SK-N-SH (cell line): ENCODE results near the gene KRABD2.
"Not testable (repeated sequence)": the region's sequence is repeated elsewhere in the genome, so short reads cannot be mapped to it uniquely, and the experiment has no call there.

Experiments
- CTCF ChIA-PET: fragments of 300-600, 350-600 bp; formaldehyde crosslinking; extraction: SDS; loops from one replicate; lab custom pipeline; 2021; lab: Yijun Ruan, JAX
- POLR2A ChIA-PET: fragments of 350-600 bp; sonication (Branson Sonifier 250); formaldehyde crosslinking; extraction: SDS; loops from one replicate; lab custom pipeline; 2020; ENCODE audit warnings: antibody characterized with exemption, inconsistent platforms; lab: Yijun Ruan, JAX
- DNase-seq: peaks from one replicate; pipeline ENCODE4 v3.0.0; 2012
- H2AFZ ChIP-seq: fragments of 200-600 bp; sonication (generic); 2 replicates; pipeline ENCODE4 v1.8.1; 2016; ENCODE audit warnings: antibody characterized with exemption, mild to moderate bottlenecking, low read depth
- H3F3A ChIP-seq: fragments of 200-600 bp; sonication (generic); replicated peaks from 2 replicates; pipeline ENCODE3; 2016; ENCODE audit warnings: antibody characterized with exemption, mild to moderate bottlenecking; ENCODE audit not compliant: insufficient read depth
- H3K27ac ChIP-seq, 2 experiments: fragments of 200-500 bp in 1 of 2; fragments of 200-600 bp in 1 of 2; sonication (Bioruptor generic) in 1 of 2; sonication (generic), shearing (Covaris generic) in 1 of 2; 2 replicates each; pipeline versions ENCODE4 v1.5.1 to v1.6.1; 2014 to 2016; ENCODE audit warnings: low read depth in 2 of 2, inconsistent platforms in 1 of 2, low read length in 1 of 2, mild to moderate bottlenecking in 1 of 2, mixed read lengths in 1 of 2
- H3K27me3 ChIP-seq: fragments of 200-600 bp; sonication (generic), shearing (Covaris generic); 2 replicates; pipeline ENCODE4 v1.6.1; 2016; ENCODE audit warnings: mixed run types; ENCODE audit not compliant: insufficient read depth
- H3K36me3 ChIP-seq, 2 experiments: fragments of 200-500 bp in 1 of 2; fragments of 200-600 bp in 1 of 2; sonication (Bioruptor generic) in 1 of 2; sonication (generic) in 1 of 2; replicated peaks in 1 of 2; 2 replicates each; pipeline versions ENCODE3 to v1.5.1; 2014 to 2016; ENCODE audit warnings: low read length in 1 of 2, mild to moderate bottlenecking in 1 of 2; ENCODE audit not compliant: insufficient read depth in 2 of 2, control insufficient read depth in 1 of 2
- H3K4me1 ChIP-seq, 2 experiments: fragments of 200-500 bp in 1 of 2; fragments of 200-600 bp in 1 of 2; sonication (Bioruptor generic) in 1 of 2; sonication (generic), shearing (Covaris generic) in 1 of 2; 2 replicates each; pipeline versions ENCODE4 v1.5.1 to v1.6.1; 2014 to 2016; ENCODE audit warnings: low read depth in 1 of 2, low read length in 1 of 2, mixed run types in 1 of 2; ENCODE audit not compliant: insufficient read depth in 2 of 2, control insufficient read depth in 1 of 2
- H3K4me2 ChIP-seq: fragments of 200-600 bp; sonication (generic), shearing (Covaris generic); 2 replicates; pipeline ENCODE4 v1.6.1; 2017; ENCODE audit warnings: mixed run types
- H3K4me3 ChIP-seq, 2 experiments: fragments of 200-500 bp in 1 of 2; fragments of 200-600 bp in 1 of 2; sonication (Bioruptor generic) in 1 of 2; sonication (generic), shearing (Covaris generic) in 1 of 2; 2 replicates each; pipeline versions ENCODE4 v1.5.1 to v1.8.1; 2014 to 2016; ENCODE audit warnings: low read depth in 2 of 2, inconsistent platforms in 1 of 2, low read length in 1 of 2, mild to moderate bottlenecking in 1 of 2, mixed read lengths in 1 of 2, moderate library complexity in 1 of 2
- H3K79me2 ChIP-seq: fragments of 200-600 bp; sonication (generic); 2 replicates; pipeline ENCODE4 v1.8.1; 2017; ENCODE audit warnings: mild to moderate bottlenecking; ENCODE audit not compliant: insufficient read depth
- H3K9ac ChIP-seq: fragments of 200-600 bp; sonication (generic); 2 replicates; pipeline ENCODE4 v1.6.1; 2017; ENCODE audit warnings: mixed run types
- H3K9me2 ChIP-seq: fragments of 200-600 bp; sonication (generic); 2 replicates; pipeline ENCODE4 v1.6.1; 2017; ENCODE audit warnings: mixed run types
- H3K9me3 ChIP-seq: fragments of 200-600 bp; sonication (generic); 2 replicates; pipeline ENCODE4 v1.6.1; 2017; ENCODE audit warnings: mixed run types, mild to moderate bottlenecking, moderate library complexity
- H4K20me1 ChIP-seq: fragments of 200-600 bp; sonication (generic); 2 replicates; pipeline ENCODE4 v1.6.1; 2017; ENCODE audit warnings: mild to moderate bottlenecking, mixed run types; ENCODE audit not compliant: insufficient read depth
- CHD2 ChIP-seq: fragments of 150-350 bp; IDR thresholded peaks from 2 replicates; pipeline ENCODE4 v1.6.1; 2018; ENCODE audit warnings: low read length; ENCODE audit not compliant: partially characterized antibody
- ELF1 ChIP-seq: IDR thresholded peaks from 2 replicates; pipeline ENCODE4 v1.4.0; 2012
- EP300 ChIP-seq, 2 experiments: IDR thresholded peaks; 2 replicates each; pipeline versions ENCODE4 v1.4.0 to v1.6.1; 2012; ENCODE audit warnings: borderline replicate concordance in 1 of 2, low read depth in 1 of 2, low read length in 1 of 2
- EZH2phosphoT487 ChIP-seq: fragments of 200-600 bp; sonication (generic); IDR thresholded peaks from 2 replicates; pipeline ENCODE4 v1.6.1; 2017; ENCODE audit warnings: low read depth, mixed run types, mild to moderate bottlenecking, antibody characterized with exemption, moderate library complexity, borderline replicate concordance
- FOSL2 ChIP-seq: IDR thresholded peaks from 2 replicates; pipeline ENCODE4 v1.4.0; 2012; ENCODE audit warnings: low read depth, mild to moderate bottlenecking, moderate library complexity, borderline replicate concordance
- GABPA ChIP-seq: IDR thresholded peaks from 2 replicates; pipeline ENCODE4 v1.4.0; 2012; ENCODE audit warnings: low read depth, mild to moderate bottlenecking
- GATA2 ChIP-seq: sonication (generic); formaldehyde crosslinking; IDR thresholded peaks from 2 replicates; pipeline ENCODE4 v1.5.0; 2020; ENCODE audit warnings: mild to moderate bottlenecking, missing genetic modification reagents
- IRF3 ChIP-seq: fragments of 150-350 bp; IDR thresholded peaks from 2 replicates; pipeline ENCODE4 v1.6.1; 2016; ENCODE audit warnings: mild to moderate bottlenecking, low read depth, low read length
- JUND ChIP-seq: IDR thresholded peaks from 2 replicates; pipeline ENCODE4 v1.4.0; 2012
- NFIC ChIP-seq: IDR thresholded peaks from 2 replicates; pipeline ENCODE4 v1.4.0; 2012; ENCODE audit warnings: borderline replicate concordance
- NRF1 ChIP-seq: IDR thresholded peaks from 2 replicates; pipeline ENCODE4 v1.6.1; 2012; ENCODE audit warnings: low read depth, mild to moderate bottlenecking, low read length
- RCOR1 ChIP-seq: fragments of 150-350 bp; IDR thresholded peaks from 2 replicates; pipeline ENCODE4 v1.6.1; 2017; ENCODE audit warnings: antibody characterized with exemption, low read length
- TAF1 ChIP-seq: IDR thresholded peaks from 2 replicates; pipeline ENCODE4 v1.6.1; 2012; ENCODE audit warnings: low read depth, mild to moderate bottlenecking, low read length, moderate library complexity, borderline replicate concordance
- TEAD4 ChIP-seq: IDR thresholded peaks from 2 replicates; pipeline ENCODE4 v1.4.0; 2012; ENCODE audit warnings: mild to moderate bottlenecking, borderline replicate concordance; ENCODE audit not compliant: insufficient read depth
- YY1 ChIP-seq: IDR thresholded peaks from 2 replicates; pipeline ENCODE4 v1.4.0; 2012; ENCODE audit warnings: low read depth, mild to moderate bottlenecking
- WGBS: methylation state at CpG from one replicate; pipeline ENCODE4 v1.1.6; 2017; ENCODE audit warnings: low lambda C conversion rate; 5-methylcytosine and 5-hydroxymethylcytosine counted together
- TF ChIP-seq, protein P1 (sequence below): IDR thresholded peaks from 2 replicates; pipeline ENCODE4 v1.6.1; 2012; ENCODE audit warnings: mild to moderate bottlenecking, low read depth, low read length, moderate library complexity
- TF ChIP-seq, protein P2 (sequence below): IDR thresholded peaks from 2 replicates; pipeline ENCODE4 v1.4.0; 2012; ENCODE audit warnings: low read depth, borderline replicate concordance
- TF ChIP-seq, protein P3 (sequence below): IDR thresholded peaks from 2 replicates; pipeline ENCODE4; 2012

KRABD2 gene

DNA sequence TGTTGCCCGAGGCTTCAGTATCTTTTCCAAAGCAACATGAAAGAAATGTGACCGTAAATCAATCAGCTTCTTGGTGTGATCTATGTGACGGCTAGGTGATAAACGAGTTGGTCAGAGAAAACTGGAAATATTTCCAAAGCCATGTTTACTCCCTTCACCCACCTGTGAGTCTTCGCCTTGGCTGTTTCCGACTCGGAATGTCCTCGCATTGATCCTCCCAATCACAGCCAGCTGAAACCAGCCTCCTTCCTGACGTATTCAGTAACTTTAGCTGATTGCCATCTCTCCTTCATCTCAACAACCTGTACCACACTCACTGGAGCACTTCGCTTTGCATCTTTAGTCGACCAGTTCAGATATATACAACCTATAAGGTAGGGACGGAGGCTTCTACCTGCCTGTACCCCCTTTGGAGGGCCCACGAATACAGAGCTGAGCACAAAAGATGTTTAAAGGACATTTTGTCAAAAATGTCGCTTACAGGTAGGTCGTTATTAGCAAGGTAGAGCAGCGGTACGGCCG, 705 bp downstream of the KRABD2 start (continued):
- no peak for TF ChIP-seq EZH2phosphoT487
- TF ChIP-seq GATA2 (CRISPR knock-in tag) = no peak; the same call in 1 of the 2 replicates
- TF ChIP-seq TAF1 = no peak
- no peak for TF ChIP-seq JUND

DNA sequence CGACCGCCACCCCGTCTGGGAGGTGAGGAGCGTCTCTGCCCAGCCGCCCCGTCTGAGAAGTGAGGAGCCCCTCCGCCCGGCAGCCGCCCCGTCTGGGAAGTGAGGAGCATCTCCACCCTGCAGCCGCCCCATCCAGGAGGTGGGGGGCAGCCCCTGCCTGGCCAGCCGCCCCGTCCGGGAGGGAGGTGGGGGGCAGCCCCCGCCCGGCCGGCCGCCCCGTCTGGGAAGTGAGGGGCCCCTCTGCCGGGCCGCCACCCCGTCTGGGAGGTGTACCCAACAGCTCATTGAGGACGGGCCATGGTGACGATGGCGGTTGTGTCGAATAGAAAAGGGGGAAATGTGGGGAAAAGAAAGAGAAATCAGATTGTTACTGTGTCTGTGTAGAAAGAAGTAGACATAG, 2.6 kb downstream of the KRABD2 start:
- H3K4me3 ChIP-seq, H3K9ac ChIP-seq, H3K9me2 ChIP-seq, H3K27ac ChIP-seq, H3K4me2 ChIP-seq, H2AFZ ChIP-seq, H3K27me3 ChIP-seq, POLR2A ChIA-PET, H3K9me3 ChIP-seq, DNase-seq: not testable (repeated sequence)
- peaks cover 21% of the 10 kb centered on the region; the same call in 1 of the 2 replicates for H3K79me2 ChIP-seq
- H4K20me1 ChIP-seq = peaks cover 18% of the 10 kb centered on the region
- peaks cover 29% of the 10 kb centered on the region for H3F3A ChIP-seq
- 99% methylated on average over 12 of the region's 26 CpGs for whole genome bisulfite sequencing
- peaks cover 37 to 41% of the 10 kb centered on the region in 2 experiments for H3K36me3 ChIP-seq
- CTCF ChIA-PET = interaction anchor here (1.0 kb wide), 1 partner anchor 10 kb away, joined by 3 read pairs; no protein-coding TSS in a partner anchor
- H3K4me1 ChIP-seq = peaks cover 10 to 11% of the 10 kb centered on the region in 2 experiments; a peak in 2 of 4 replicates

DNA sequence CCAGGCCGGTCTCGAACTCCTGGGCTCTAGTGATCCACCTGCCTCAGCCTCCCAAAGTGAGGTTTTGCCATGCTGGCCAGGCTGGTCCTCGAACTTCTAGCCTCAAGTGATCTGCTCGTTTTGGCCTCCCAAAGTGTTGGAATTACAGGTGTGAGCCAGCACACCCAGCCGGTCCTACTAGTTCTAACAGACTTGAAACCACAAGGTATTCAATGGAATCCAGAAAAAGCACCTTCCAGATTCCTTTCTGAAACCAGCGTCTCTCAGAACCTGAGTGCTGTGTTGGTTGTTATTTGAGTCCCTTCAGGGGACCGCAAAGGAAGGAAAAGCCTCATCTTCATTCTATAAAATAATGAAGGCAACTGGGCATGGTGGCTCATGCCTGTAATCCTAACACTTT, 4.1 kb downstream of the KRABD2 start:
- Histone ChIP-seq H3K27ac (no peak overlapping the region), H3K36me3 (peaks cover 27 to 35% of the 10 kb centered on the region in 2 experiments), H3K4me2 (no peak overlapping the region), H2AFZ (no peak overlapping the region), H3K27me3 (no peaks in the 10 kb centered on the region), H3F3A (peaks cover 15% of the 10 kb centered on the region), H4K20me1 (0 out of 2 replicates have a peak, but pooled peaks cover 5% of the 10 kb centered on the region), H3K79me2 (peaks cover 14% of the 10 kb centered on the region; the same call in 1 of the 2 replicates)
- no peak for DNase-seq
- TF ChIP-seq IRF3 (no peak), NRF1 (no peak), EP300 (IDR thresholded peaks at IDR 0.05; ENCODE audit: borderline replicate concordance in 1 of 2, low read depth in 1 of 2, low read length in 1 of 2) (no peak), RCOR1 (no peak), GABPA (no peak), FOSL2 (no peak), ELF1 (no peak), NFIC (no peak), TEAD4 (no peak), EZH2phosphoT487 (no peak), YY1 (no peak), CHD2 (no peak)
- TF ChIP-seq, protein P1, sequence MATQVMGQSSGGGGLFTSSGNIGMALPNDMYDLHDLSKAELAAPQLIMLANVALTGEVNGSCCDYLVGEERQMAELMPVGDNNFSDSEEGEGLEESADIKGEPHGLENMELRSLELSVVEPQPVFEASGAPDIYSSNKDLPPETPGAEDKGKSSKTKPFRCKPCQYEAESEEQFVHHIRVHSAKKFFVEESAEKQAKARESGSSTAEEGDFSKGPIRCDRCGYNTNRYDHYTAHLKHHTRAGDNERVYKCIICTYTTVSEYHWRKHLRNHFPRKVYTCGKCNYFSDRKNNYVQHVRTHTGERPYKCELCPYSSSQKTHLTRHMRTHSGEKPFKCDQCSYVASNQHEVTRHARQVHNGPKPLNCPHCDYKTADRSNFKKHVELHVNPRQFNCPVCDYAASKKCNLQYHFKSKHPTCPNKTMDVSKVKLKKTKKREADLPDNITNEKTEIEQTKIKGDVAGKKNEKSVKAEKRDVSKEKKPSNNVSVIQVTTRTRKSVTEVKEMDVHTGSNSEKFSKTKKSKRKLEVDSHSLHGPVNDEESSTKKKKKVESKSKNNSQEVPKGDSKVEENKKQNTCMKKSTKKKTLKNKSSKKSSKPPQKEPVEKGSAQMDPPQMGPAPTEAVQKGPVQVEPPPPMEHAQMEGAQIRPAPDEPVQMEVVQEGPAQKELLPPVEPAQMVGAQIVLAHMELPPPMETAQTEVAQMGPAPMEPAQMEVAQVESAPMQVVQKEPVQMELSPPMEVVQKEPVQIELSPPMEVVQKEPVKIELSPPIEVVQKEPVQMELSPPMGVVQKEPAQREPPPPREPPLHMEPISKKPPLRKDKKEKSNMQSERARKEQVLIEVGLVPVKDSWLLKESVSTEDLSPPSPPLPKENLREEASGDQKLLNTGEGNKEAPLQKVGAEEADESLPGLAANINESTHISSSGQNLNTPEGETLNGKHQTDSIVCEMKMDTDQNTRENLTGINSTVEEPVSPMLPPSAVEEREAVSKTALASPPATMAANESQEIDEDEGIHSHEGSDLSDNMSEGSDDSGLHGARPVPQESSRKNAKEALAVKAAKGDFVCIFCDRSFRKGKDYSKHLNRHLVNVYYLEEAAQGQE = no peak
- TF ChIP-seq, protein P2, sequence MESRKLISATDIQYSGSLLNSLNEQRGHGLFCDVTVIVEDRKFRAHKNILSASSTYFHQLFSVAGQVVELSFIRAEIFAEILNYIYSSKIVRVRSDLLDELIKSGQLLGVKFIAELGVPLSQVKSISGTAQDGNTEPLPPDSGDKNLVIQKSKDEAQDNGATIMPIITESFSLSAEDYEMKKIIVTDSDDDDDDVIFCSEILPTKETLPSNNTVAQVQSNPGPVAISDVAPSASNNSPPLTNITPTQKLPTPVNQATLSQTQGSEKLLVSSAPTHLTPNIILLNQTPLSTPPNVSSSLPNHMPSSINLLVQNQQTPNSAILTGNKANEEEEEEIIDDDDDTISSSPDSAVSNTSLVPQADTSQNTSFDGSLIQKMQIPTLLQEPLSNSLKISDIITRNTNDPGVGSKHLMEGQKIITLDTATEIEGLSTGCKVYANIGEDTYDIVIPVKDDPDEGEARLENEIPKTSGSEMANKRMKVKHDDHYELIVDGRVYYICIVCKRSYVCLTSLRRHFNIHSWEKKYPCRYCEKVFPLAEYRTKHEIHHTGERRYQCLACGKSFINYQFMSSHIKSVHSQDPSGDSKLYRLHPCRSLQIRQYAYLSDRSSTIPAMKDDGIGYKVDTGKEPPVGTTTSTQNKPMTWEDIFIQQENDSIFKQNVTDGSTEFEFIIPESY = no peak
- TF ChIP-seq, protein P3, sequence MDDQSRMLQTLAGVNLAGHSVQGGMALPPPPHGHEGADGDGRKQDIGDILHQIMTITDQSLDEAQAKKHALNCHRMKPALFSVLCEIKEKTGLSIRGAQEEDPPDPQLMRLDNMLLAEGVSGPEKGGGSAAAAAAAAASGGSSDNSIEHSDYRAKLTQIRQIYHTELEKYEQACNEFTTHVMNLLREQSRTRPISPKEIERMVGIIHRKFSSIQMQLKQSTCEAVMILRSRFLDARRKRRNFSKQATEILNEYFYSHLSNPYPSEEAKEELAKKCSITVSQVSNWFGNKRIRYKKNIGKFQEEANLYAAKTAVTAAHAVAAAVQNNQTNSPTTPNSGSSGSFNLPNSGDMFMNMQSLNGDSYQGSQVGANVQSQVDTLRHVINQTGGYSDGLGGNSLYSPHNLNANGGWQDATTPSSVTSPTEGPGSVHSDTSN = no peak
- TF ChIP-seq, all 33 proteins: peak for 0
- H3K4me1 ChIP-seq = peaks cover 10 to 11% of the 10 kb centered on the region in 2 experiments; a peak in 2 of 4 replicates
- H3K9me3 ChIP-seq = no peaks in the 10 kb centered on the region
- 91% methylated on average over 7 of the region's 7 CpGs for WGBS
- ChIA-PET CTCF (no interaction called here), POLR2A (no interaction called here)
- no peak overlapping the region for H3K4me3 ChIP-seq
- H3K9me2 ChIP-seq = no peaks in the 10 kb centered on the region
- H3K9ac ChIP-seq = no peak overlapping the region
